H9 (cell line): Measurements from ENCODE around the gene ACTR2. TPM values are rescaled to one million over a fixed set of nuclear protein-coding genes. Genes with fewer than 3 reads are reported as not detected.

Experiments
- DNase-seq: peaks from one replicate; pipeline ENCODE4 v3.0.0-alpha.2; 2017
- H2AFZ ChIP-seq: one replicate; pipeline ENCODE4 v1.6.1; 2013; ENCODE audit warnings: mild to moderate bottlenecking, low read length, control low read depth, moderate library complexity
- H2AK5ac ChIP-seq: 2 replicates; pipeline ENCODE4 v1.6.1; 2013; ENCODE audit warnings: low read length, control low read depth, mixed read lengths; ENCODE audit not compliant: insufficient read length
- H2BK120ac ChIP-seq: one replicate; pipeline ENCODE4 v1.6.1; 2013; ENCODE audit warnings: low read depth, mild to moderate bottlenecking, low read length, control low read depth, inconsistent platforms; ENCODE audit not compliant: poor library complexity, severe bottlenecking
- H2BK12ac ChIP-seq: 2 replicates; pipeline ENCODE4 v1.6.1; 2013; ENCODE audit warnings: low read length, control low read depth, mixed read lengths, low read depth; ENCODE audit not compliant: insufficient read length
- H2BK15ac ChIP-seq: 2 replicates; pipeline ENCODE4 v1.6.1; 2013; ENCODE audit warnings: low read depth, low read length, control low read depth
- H2BK20ac ChIP-seq: one replicate; pipeline ENCODE4 v1.6.1; 2013; ENCODE audit warnings: low read depth, mild to moderate bottlenecking, low read length, control low read depth, inconsistent platforms; ENCODE audit not compliant: poor library complexity, severe bottlenecking
- H2BK5ac ChIP-seq: 2 replicates; pipeline ENCODE4 v1.6.1; 2013; ENCODE audit warnings: low read length, control low read depth, mixed read lengths; ENCODE audit not compliant: insufficient read length
- H3K14ac ChIP-seq: 2 replicates; pipeline ENCODE4 v1.6.1; 2013; ENCODE audit warnings: low read length, control low read depth; ENCODE audit not compliant: insufficient read depth
- H3K18ac ChIP-seq: 2 replicates; pipeline ENCODE4 v1.6.1; 2013; ENCODE audit warnings: low read depth, mild to moderate bottlenecking, mixed read lengths, low read length, control low read depth; ENCODE audit not compliant: insufficient read length
- H3K23ac ChIP-seq: 2 replicates; pipeline ENCODE4 v1.6.1; 2013; ENCODE audit warnings: low read length, control low read depth, mixed read lengths, low read depth; ENCODE audit not compliant: insufficient read length
- H3K23me2 ChIP-seq: 2 replicates; pipeline ENCODE4 v1.6.1; 2013; ENCODE audit warnings: low read depth, mild to moderate bottlenecking, mixed read lengths, low read length, control low read depth; ENCODE audit not compliant: insufficient read length, poor library complexity, severe bottlenecking
- H3K27ac ChIP-seq: 2 replicates; pipeline ENCODE4 v1.5.1; 2013; ENCODE audit warnings: low read length, control low read depth, mixed read lengths, low read depth; ENCODE audit not compliant: insufficient read length
- H3K27me3 ChIP-seq: 2 replicates; pipeline ENCODE4 v1.6.1; 2013; ENCODE audit warnings: low read length, control low read depth, inconsistent platforms; ENCODE audit not compliant: insufficient read depth
- H3K4ac ChIP-seq: 2 replicates; pipeline ENCODE4 v1.6.1; 2013; ENCODE audit warnings: low read depth, mild to moderate bottlenecking, control low read depth, inconsistent platforms, low read length, moderate library complexity
- H3K4me1 ChIP-seq: 2 replicates; pipeline ENCODE4 v1.6.1; 2013; ENCODE audit warnings: low read length, control low read depth, inconsistent platforms; ENCODE audit not compliant: insufficient read depth
- H3K4me2 ChIP-seq: 2 replicates; pipeline ENCODE4 v1.6.1; 2013; ENCODE audit warnings: low read length, control low read depth, mixed read lengths; ENCODE audit not compliant: insufficient read length, insufficient read depth
- H3K56ac ChIP-seq: 2 replicates; pipeline ENCODE4 v1.6.1; 2013; ENCODE audit warnings: low read depth, mild to moderate bottlenecking, mixed read lengths, low read length, control low read depth; ENCODE audit not compliant: insufficient read length
- H3K79me1 ChIP-seq: 2 replicates; pipeline ENCODE4 v1.6.1; 2013; ENCODE audit warnings: low read depth, mild to moderate bottlenecking, moderate library complexity, low read length, control low read depth, inconsistent platforms; ENCODE audit not compliant: insufficient read depth, poor library complexity, severe bottlenecking
- H3K79me2 ChIP-seq: 2 replicates; pipeline ENCODE4 v1.6.1; 2013; ENCODE audit warnings: low read length, control low read depth, inconsistent platforms; ENCODE audit not compliant: insufficient read depth
- H3K9ac ChIP-seq: 2 replicates; pipeline ENCODE4 v1.6.1; 2013; ENCODE audit warnings: low read length, control low read depth, mixed read lengths; ENCODE audit not compliant: insufficient read length; ENCODE audit errors: extremely low read depth
- H3K9me3 ChIP-seq: one replicate; pipeline ENCODE4 v1.6.1; 2013; ENCODE audit warnings: low read depth, low read length, inconsistent platforms; ENCODE audit not compliant: control insufficient read depth
- H3T11ph ChIP-seq: one replicate; pipeline ENCODE4 v1.6.1; 2013; ENCODE audit warnings: mild to moderate bottlenecking, low read length, control low read depth, inconsistent platforms
- H4K20me1 ChIP-seq: one replicate; pipeline ENCODE4 v1.6.1; 2013; ENCODE audit not compliant: control insufficient read depth, insufficient read length, insufficient read depth
- H4K5ac ChIP-seq: 2 replicates; pipeline ENCODE4 v1.6.1; 2013; ENCODE audit warnings: low read depth, mild to moderate bottlenecking, mixed read lengths, low read length, control low read depth; ENCODE audit not compliant: insufficient read length
- H4K8ac ChIP-seq: replicated peaks from 2 replicates; pipeline ENCODE4 v1.6.1; 2013; ENCODE audit warnings: low read length, control low read depth, mixed read lengths, low read depth; ENCODE audit not compliant: insufficient read length
- H4K91ac ChIP-seq: 2 replicates; pipeline ENCODE4 v1.6.1; 2013; ENCODE audit warnings: low read depth, mild to moderate bottlenecking, moderate library complexity, mixed read lengths, low read length, control low read depth; ENCODE audit not compliant: insufficient read length
- H3K27ac Mint-ChIP-seq, 3 experiments: 2 replicates in 2 of 3; 3 replicates in 1 of 3; pipeline ENCODE4 v1.8.0; 2020 to 2021; ENCODE audit warnings: mixed read lengths in 3 of 3, mild to moderate bottlenecking in 1 of 3, moderate library complexity in 1 of 3
- H3K27me3 Mint-ChIP-seq: 2 replicates; pipeline ENCODE4 v1.8.0; 2021; ENCODE audit warnings: low read depth, mild to moderate bottlenecking, moderate library complexity, mixed read lengths
- H3K36me3 Mint-ChIP-seq, 3 experiments: 2 replicates in 2 of 3; 3 replicates in 1 of 3; pipeline ENCODE4 v1.8.0; 2020 to 2021; ENCODE audit warnings: low read depth in 3 of 3, mixed read lengths in 3 of 3; ENCODE audit not compliant: insufficient read depth in 1 of 3
- H3K4me1 Mint-ChIP-seq, 2 experiments: 2 replicates each; pipeline ENCODE4 v1.8.0; 2020; ENCODE audit warnings: mixed read lengths in 2 of 2
- H3K4me3 Mint-ChIP-seq, 2 experiments: 2 replicates in 1 of 2; 3 replicates in 1 of 2; pipeline ENCODE4 v1.8.0; 2020 to 2021; ENCODE audit warnings: mild to moderate bottlenecking in 2 of 2, mixed read lengths in 2 of 2, moderate library complexity in 1 of 2
- H3K9me3 Mint-ChIP-seq, 2 experiments: 2 replicates in 1 of 2; 3 replicates in 1 of 2; pipeline ENCODE4 v1.8.0; 2020; ENCODE audit warnings: mild to moderate bottlenecking in 2 of 2, mixed read lengths in 2 of 2, moderate library complexity in 1 of 2
- total RNA-seq: library from RNA; stranded (reverse); gene quantifications from 2 replicates; pipeline ENCODE4 v1.2.1, GENCODE V29; 2021
- TF ChIP-seq, protein P1 (sequence below): fragments of 200-600 bp; sonication (generic); conservative IDR thresholded peaks from 3 replicates; pipeline ENCODE4 v1.8.0; 2021; ENCODE audit warnings: antibody characterized with exemption, mild to moderate bottlenecking

Gene ACTR2
- total RNA-seq, 1 experiment from 2014 or later, result 176 TPM

DNA sequence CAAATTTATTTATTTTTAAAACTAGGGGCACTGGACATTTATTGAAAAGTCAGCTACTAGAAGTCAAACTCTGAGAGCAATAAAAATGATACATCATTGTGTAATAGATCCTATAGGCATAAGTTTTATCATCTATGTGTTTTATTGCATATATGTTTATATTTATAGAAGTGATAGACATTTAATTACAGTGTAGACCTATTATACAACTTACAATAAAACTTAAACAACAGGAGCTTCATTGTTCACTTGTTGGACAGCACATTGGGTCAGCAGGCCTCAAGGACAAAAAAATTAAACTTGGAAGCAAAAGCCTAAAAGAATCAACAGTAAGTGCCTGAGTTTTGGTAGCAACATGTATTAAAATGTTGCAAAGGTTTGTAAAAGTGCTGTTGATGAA is 15.0 kb upstream of the ACTR2 start:
- H2AFZ ChIP-seq, result no peak overlapping the region
- H3K23me2 ChIP-seq, result no peaks in the 10 kb centered on the region
- H3K18ac ChIP-seq, result no peak overlapping the region
- H4K91ac ChIP-seq, result no peak overlapping the region
- no peak overlapping the region for H4K8ac ChIP-seq
- H3K27ac ChIP-seq, result no peak overlapping the region
- H2BK20ac ChIP-seq, result no peak overlapping the region
- H3K9me3 ChIP-seq, result no peaks in the 10 kb centered on the region
- no peak overlapping the region for H3K23ac ChIP-seq
- no peak overlapping the region for H2AK5ac ChIP-seq
- TF ChIP-seq, protein P1, sequence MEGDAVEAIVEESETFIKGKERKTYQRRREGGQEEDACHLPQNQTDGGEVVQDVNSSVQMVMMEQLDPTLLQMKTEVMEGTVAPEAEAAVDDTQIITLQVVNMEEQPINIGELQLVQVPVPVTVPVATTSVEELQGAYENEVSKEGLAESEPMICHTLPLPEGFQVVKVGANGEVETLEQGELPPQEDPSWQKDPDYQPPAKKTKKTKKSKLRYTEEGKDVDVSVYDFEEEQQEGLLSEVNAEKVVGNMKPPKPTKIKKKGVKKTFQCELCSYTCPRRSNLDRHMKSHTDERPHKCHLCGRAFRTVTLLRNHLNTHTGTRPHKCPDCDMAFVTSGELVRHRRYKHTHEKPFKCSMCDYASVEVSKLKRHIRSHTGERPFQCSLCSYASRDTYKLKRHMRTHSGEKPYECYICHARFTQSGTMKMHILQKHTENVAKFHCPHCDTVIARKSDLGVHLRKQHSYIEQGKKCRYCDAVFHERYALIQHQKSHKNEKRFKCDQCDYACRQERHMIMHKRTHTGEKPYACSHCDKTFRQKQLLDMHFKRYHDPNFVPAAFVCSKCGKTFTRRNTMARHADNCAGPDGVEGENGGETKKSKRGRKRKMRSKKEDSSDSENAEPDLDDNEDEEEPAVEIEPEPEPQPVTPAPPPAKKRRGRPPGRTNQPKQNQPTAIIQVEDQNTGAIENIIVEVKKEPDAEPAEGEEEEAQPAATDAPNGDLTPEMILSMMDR, result no peak
- no peak for DNase-seq
- no peak overlapping the region for H3K27ac Mint-ChIP-seq
- no peak overlapping the region for H2BK120ac ChIP-seq
- no peak overlapping the region for H2BK5ac ChIP-seq
- no peak overlapping the region for H3K4me2 ChIP-seq
- H3K4me1 Mint-ChIP-seq, result peaks cover 9 to 13% of the 10 kb centered on the region in 2 experiments
- no peaks in the 10 kb centered on the region for H4K20me1 ChIP-seq
- H2BK15ac ChIP-seq, result no peak overlapping the region
- no peak overlapping the region for H3K56ac ChIP-seq
- H3K36me3 Mint-ChIP-seq, result no peaks in the 10 kb centered on the region
- no peak overlapping the region for H3K4ac ChIP-seq
- H3T11ph ChIP-seq, result no peak overlapping the region
- no peak overlapping the region for H3K14ac ChIP-seq
- H3K79me2 ChIP-seq, result no peaks in the 10 kb centered on the region
- H3K4me3 Mint-ChIP-seq, result no peak overlapping the region
- no peaks in the 10 kb centered on the region; a peak in 1 of 5 replicates for H3K9me3 Mint-ChIP-seq
- H3K79me1 ChIP-seq, result no peaks in the 10 kb centered on the region
- no peaks in the 10 kb centered on the region for H3K27me3 ChIP-seq
- no peak overlapping the region for H3K9ac ChIP-seq
- no peaks in the 10 kb centered on the region for H3K4me1 ChIP-seq
- H4K5ac ChIP-seq, result no peak overlapping the region
- H2BK12ac ChIP-seq, result no peak overlapping the region
- peaks cover 10% of the 10 kb centered on the region for H3K27me3 Mint-ChIP-seq
